ENCODE data around the gene PDLIM1.

PDLIM1 gene

GRCh38 chr10:95196046-95196445 lies 94.8 kb downstream of the PDLIM1 start:
- no peak for DNase-seq

DNA sequence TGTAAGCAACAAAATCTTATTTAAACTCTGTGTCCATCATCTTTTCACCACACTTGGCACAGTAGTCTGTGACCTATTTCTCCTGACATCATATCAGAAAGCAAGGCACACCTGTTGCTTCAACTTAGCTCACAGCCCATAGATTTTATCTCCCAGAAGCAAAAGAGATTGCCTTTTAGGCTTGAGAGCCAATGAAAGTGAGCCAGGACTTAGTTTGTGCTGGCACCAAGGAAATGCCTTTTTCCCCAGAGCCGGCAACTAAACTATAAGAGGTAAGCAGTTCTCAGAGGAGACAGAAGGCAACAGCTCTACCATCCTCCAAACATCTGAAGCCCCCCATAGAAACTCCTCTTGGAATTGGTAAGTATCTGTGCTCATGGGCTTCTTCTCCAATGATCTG lies 96.9 kb downstream of the PDLIM1 start, which contains the start of gene ACSM6:
Gene ACSM6, plus strand, starts transcription at position 295 of the 400 bp plus-strand sequence. CDS start 248 bp downstream, outside the sequence.
- no peak for DNase-seq

- no peak for DNase-seq
Observed at GRCh38 chr10:95188593-95188992, 102.2 kb downstream of the PDLIM1 start.

GRCh38 chr10:95187617-95188016 lies 103.2 kb downstream of the PDLIM1 start:
- no peak for DNase-seq
